Activated CD4-positive, CD25-positive, alpha-beta regulatory T cell treated with anti-CD3 and anti-CD28 coated beads, Interleukin-2, amount 50 U/mL, for 72 hours (primary cell): ENCODE results near the gene CDH8.
"Not testable (repeated sequence)": the region's sequence is repeated elsewhere in the genome, so short reads cannot be mapped to it uniquely, and the experiment has no call there.

Experiments
- DNase-seq: peaks from one replicate; pipeline ENCODE4 v3.0.0; 2021

CDH8 gene

GRCh38 chr16:61926766-61927165, 109.5 kb downstream of the CDH8 start:
- no peak for DNase-seq

GRCh38 chr16:61923629-61924028, 112.6 kb downstream of the CDH8 start:
- no peak for DNase-seq

GRCh38 chr16:61921373-61921772, 114.9 kb downstream of the CDH8 start:
- DNase-seq, result no peak

- not testable (repeated sequence) for DNase-seq
These were observed 118.1 kb downstream of the CDH8 start for GRCh38 chr16:61917865-61918826.

DNA sequence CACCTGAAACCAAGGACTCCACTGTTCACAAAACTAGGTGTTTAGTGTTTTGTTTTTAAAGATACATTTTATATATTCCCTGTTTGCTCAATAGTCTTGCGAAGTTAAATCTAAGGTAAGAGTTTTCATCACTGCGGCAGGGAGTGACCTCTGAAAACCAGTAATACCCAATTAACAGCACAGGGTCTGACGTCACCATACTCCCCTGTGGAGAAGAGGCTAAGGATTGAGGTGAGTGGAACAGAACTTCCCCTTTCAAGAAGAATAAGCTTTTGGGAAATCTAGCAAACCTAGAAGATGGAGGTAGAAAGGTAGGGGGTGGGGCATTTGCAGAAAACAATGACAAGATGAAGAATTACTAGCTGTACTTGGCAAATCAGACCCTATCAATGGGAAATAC, 120.7 kb downstream of the CDH8 start:
- no peak for DNase-seq

- DNase-seq, result no peak
These were observed 127.2 kb downstream of the CDH8 start for GRCh38 chr16:61909074-61909473.

- DNase-seq, result no peak
These were observed 127.8 kb downstream of the CDH8 start for GRCh38 chr16:61908426-61908825.

GRCh38 chr16:61901689-61902088, 134.5 kb downstream of the CDH8 start:
- no peak for DNase-seq

- no peak for DNase-seq
These were observed 135.8 kb downstream of the CDH8 start for GRCh38 chr16:61900482-61900881.

DNA sequence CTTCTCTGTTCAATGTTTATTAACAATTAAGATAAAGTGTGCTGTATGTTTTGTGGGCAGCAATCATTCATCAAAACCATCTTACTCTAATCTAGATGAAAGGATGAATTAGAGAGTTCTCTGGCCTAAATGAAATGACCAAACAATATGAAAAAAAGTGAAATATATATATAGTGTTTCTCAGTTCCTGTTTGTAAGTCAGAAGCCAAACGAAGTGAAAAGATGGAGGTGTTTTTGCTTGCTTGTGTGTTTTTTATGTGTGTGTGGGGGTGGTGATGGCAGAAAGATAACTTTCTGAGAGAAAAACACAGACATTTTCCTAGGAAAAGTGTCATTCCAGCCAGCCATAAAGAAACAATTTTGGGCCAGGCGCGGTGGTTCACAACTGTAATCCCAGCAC, 138.6 kb downstream of the CDH8 start:
- DNase-seq, result no peak

- no peak for DNase-seq
These were observed 143.7 kb downstream of the CDH8 start for GRCh38 chr16:61892531-61892930.

- no peak for DNase-seq
These were observed 144.8 kb downstream of the CDH8 start for GRCh38 chr16:61891460-61891859.

- no peak for DNase-seq
These were observed 145.9 kb downstream of the CDH8 start for GRCh38 chr16:61890386-61890785.

DNA sequence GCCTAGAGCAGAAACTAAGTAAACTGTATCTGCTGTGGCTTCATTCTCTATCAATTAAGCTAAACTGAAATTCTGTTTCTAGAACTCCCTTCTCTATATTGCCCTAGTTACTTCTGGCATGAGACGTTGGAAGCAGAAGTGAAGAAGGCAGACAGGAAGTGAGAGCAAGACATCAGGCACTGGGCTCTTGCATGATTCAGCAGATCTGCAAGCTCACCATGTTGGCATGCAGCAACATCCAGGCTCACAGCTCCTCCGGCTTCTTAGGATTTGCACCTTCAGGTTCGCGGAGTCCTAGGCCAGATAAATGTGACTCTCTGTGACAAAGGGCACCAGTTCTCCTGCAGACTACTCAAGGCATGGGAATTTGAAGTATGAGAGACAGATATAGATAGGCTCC, 148.3 kb downstream of the CDH8 start:
- DNase-seq, result no peak

DNA sequence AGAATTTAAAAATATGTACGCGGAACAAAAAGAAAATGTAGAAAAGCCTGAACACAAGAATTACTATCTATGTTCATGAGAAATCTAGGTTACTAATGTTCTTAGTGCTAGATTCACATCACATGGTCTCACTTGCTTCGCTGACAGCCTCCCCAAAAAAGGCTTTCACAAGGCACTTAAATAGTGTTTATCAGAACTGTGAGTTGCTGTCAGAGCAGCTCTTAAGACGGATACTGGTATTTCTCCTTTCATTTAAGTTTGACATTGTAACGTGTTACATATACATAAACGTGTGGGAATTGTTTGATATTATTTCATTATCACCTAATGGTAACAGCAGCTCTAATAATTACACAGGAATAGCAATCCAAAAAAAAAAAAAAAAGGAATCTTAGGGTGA, 150.9 kb downstream of the CDH8 start:
- no peak for DNase-seq

- no peak for DNase-seq
These were observed 156.9 kb downstream of the CDH8 start for GRCh38 chr16:61879306-61879705.

- no peak for DNase-seq
These were observed 158.8 kb downstream of the CDH8 start for GRCh38 chr16:61877436-61877835.

DNA sequence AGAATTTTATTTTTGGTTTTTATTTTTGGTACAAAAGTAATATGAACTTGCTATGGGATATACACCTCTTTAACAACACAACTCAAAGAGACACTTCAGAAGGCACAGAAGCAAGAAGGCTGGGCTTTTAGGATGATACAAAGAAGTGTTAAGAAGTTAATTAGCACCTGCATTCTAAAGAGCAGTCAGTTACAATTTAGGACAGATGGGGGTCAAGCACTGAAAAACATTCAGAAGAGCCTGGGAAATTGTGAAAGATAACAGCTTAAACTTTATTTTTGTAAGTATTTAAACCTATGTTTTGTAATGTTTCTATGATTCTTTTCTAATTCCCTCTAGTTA, 163.5 kb downstream of the CDH8 start:
- DNase-seq, result no peak

DNA sequence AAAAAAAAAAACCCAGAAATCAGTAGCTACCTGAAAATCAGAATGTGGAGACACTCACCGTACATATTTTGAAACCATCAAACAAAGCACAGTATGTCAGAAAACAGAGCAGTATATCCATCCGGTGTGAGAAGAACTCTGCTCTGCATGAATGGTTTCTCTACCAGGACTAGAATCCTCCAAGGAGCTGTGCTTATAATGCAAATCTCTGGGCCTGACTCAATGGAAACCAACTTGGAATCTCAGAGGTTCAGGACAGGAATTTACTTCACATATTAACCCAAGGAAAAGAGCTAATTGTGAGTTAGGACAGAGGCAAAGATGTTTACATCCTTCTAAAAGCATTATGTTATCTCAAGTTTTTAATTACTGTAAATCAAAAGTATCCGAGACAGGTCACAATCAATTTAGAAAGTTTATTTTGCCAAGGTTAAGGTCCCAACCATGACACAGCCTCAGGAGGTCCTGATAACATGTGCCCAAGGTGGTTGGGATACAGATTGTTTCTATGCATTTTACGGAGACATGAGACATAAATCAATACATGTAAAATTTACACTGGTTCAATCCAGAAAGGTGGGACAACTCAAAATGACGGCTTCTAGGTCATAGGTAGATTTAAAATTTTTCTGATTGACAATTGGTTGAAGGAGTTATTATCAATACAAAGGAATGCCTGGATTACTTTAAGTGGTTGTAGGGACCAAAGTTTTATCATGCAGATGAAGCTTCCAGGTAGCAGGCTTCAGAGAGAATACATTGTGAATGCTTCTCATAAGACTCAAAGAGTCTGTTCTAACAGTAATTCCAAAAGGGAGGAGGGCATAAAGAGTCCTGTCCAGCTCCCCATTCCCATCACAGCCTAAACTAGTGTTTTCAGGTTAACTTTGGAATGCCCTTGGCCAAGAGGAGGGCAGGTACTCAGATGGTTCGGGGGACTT, 164.1 kb downstream of the CDH8 start:
- no peak for DNase-seq

DNA sequence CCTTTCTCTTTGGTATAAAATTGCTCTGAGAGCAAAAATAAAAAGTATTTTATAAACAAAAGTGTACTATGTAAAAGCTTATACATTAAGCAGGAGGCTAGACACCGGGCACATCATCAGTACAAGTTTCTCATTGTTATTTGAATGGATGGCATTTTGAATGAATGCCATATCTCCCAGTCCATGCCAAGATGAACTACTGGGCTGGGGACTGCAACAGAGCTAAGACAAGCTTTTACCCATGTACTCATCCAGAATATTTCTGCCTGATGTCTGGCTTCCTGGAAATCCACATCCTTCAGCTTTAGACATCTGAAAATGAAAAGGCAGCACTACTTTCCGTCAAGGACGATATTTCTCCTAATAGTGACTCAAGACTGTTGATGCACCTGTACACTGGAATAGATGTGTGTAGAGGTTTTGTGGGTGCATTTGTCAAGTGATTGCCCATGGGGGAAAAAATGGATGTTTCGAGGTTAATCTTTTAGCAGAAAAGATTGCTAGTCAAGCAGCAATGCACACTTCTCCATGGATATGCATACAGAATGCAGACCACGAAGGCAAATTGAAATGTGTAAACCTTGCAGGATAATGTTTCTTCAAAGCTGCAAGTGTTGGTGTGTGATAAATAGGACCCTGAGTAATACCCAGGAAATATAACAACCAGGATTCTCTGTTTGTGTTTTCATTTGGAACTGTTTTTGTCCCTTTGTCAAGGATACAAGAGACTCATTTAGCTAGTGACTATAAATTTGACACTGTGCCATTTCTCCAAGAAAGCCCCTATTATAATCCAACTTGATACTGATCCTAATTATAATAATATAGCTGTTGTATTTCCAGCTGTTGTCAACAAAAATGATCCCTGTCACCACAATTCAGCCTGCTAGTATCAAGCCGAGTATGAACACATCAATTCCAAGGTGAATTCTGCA, 173.8 kb downstream of the CDH8 start:
- no peak for DNase-seq

GRCh38 chr16:61858988-61859387, 177.2 kb downstream of the CDH8 start:
- no peak for DNase-seq

DNA sequence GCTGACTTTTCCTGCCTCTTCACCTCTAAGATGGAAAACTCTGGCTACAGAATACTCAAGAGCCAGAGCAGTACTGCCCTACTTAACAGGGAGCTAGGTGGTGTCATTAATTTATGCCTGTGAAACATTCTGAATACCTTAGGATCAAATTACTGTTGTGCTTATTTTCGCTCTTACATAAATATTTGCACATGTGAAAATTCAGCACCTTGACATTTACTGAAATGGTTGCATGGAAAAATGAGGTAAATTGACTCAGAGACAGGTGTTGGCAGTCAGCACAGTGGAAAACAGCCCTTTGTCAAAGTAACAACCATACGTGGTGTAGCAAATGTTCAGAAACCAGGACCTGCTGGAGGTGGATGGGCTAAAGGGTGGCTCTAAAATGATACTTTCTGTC, 193.6 kb downstream of the CDH8 start:
- DNase-seq, result no peak
